Lower lobe of right lung (tissue), 2 donors: ENCODE results near the gene ZNF443. TPM values are rescaled to one million over a fixed set of nuclear protein-coding genes. Genes with fewer than 3 reads are reported as not detected.
"Not testable (repeated sequence)": the region's sequence is repeated elsewhere in the genome, so short reads cannot be mapped to it uniquely, and the experiment has no call there.

Experiments used
- ATAC-seq, 2 donors: fragments of 200-7000 bp; cut with Tn5 transposase; one replicate each; pipeline ENCODE4 v1.9.1; 2020 to 2022; ENCODE audit warnings: mild to moderate bottlenecking in 2 of 2, moderate library complexity in 2 of 2
- DNase-seq: peaks from one replicate; pipeline ENCODE4 v3.0.0-alpha.2; 2020
- H3K27ac ChIP-seq: fragments of 200-600 bp; one replicate; pipeline ENCODE4 v1.8.0; 2022
- H3K27me3 ChIP-seq: fragments of 200-600 bp; one replicate; pipeline ENCODE4 v1.8.0; 2022; ENCODE audit warnings: low read depth
- H3K36me3 ChIP-seq: fragments of 200-600 bp; one replicate; pipeline ENCODE4 v1.8.0; 2022; ENCODE audit warnings: mild to moderate bottlenecking
- H3K4me1 ChIP-seq: fragments of 200-600 bp; one replicate; pipeline ENCODE4 v1.8.0; 2022
- H3K4me3 ChIP-seq: fragments of 200-600 bp; one replicate; pipeline ENCODE4 v1.8.0; 2022; ENCODE audit warnings: mild to moderate bottlenecking
- H3K9me3 ChIP-seq: fragments of 200-600 bp; one replicate; pipeline ENCODE4 v1.8.0; 2022
- intact Hi-C: fragments of 100-400 bp; cut with DNase I; formaldehyde crosslinking; loops from one replicate; pipeline ENCODE4 v1.11.0; 2022
- long read RNA-seq: library from polyadenylated mRNA; unstranded; transcript quantifications from one replicate; pipeline ENCODE4 v2.0.0, GENCODE V29; 2021
- total RNA-seq: library from RNA; stranded (reverse); fragmentation: NEBNext Ultra II Directional; extraction: Animal tissue kit (Norgen Biotek cat#: 25700); gene quantifications from one replicate; pipeline ENCODE4 v1.2.1, GENCODE V29; 2021
- TF ChIP-seq, protein P1 (sequence below): fragments of 200-600 bp; IDR thresholded peaks from one replicate; pipeline ENCODE4 v1.8.0; 2022; ENCODE audit warnings: antibody characterized with exemption, mild to moderate bottlenecking
- donor health status: DM: no; HTN: yes; CAD: no; lungs with severe emphysema.

Gene ZNF443
- 3.3 TPM for total RNA-seq
- long read RNA-seq, partial matches to known transcripts: 0 of 3 reads
- long read RNA-seq, other reads (novel, unspliced or antisense): 1 of 3 reads

DNA sequence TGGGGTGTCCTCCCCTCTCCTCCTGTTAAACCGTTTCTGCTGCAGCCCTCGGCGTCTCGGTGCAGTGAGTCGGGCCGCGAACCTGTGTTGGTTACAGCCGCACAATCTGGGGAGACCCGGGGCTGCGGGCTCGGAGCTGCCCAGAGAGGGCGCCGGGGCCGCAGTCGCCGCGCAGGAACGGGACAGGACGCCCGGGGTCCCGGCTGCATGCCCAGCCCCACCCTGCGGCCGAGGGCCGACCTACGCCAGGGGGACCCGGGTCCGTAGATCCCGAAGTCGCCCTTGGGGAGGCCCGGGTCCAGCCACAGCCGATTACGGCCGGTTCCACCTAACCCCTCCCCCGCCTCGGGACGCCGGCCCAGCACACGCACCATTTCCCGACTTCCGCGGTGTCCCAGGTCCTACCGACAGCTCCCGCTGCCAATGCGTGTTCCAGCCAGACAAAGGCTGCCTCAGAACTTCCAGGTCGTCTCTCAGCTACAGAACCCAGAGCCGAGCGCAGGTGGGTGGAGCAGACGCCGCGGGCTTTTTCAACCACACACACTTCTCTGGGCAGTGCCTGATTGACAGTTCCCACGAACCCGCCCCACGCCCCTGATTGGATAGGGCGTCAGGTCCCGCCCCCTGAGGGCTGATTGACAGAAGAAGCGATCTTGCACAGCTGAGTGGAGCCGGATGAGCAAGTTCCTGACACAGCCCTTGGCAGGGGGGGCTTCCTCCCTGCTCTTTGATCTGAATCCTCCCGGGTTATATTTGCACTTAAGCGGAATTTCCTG is at the start of gene ZNF443:
Gene ZNF443, minus strand, starts transcription at position 481 of the 776 bp plus-strand sequence. Its CDS starts 107 bp downstream, at position 374.
- Histone ChIP-seq H3K4me3 (peak within 1 kb of the TSS; percentile 67), H3K27me3 (no peaks in the 10 kb centered on the region), H3K36me3 (no peaks in the 10 kb centered on the region), H3K9me3 (peaks cover 6% of the 10 kb centered on the region), H3K4me1 (peaks cover 4% of the 10 kb centered on the region), H3K27ac (peak within 1 kb of the TSS; percentile 75)
- intact Hi-C loops: no loop called here
- TF ChIP-seq, protein P1, sequence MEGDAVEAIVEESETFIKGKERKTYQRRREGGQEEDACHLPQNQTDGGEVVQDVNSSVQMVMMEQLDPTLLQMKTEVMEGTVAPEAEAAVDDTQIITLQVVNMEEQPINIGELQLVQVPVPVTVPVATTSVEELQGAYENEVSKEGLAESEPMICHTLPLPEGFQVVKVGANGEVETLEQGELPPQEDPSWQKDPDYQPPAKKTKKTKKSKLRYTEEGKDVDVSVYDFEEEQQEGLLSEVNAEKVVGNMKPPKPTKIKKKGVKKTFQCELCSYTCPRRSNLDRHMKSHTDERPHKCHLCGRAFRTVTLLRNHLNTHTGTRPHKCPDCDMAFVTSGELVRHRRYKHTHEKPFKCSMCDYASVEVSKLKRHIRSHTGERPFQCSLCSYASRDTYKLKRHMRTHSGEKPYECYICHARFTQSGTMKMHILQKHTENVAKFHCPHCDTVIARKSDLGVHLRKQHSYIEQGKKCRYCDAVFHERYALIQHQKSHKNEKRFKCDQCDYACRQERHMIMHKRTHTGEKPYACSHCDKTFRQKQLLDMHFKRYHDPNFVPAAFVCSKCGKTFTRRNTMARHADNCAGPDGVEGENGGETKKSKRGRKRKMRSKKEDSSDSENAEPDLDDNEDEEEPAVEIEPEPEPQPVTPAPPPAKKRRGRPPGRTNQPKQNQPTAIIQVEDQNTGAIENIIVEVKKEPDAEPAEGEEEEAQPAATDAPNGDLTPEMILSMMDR: no peak
- DNase-seq (peak; percentile 97), ATAC-seq (peak; percentile 100)

DNA sequence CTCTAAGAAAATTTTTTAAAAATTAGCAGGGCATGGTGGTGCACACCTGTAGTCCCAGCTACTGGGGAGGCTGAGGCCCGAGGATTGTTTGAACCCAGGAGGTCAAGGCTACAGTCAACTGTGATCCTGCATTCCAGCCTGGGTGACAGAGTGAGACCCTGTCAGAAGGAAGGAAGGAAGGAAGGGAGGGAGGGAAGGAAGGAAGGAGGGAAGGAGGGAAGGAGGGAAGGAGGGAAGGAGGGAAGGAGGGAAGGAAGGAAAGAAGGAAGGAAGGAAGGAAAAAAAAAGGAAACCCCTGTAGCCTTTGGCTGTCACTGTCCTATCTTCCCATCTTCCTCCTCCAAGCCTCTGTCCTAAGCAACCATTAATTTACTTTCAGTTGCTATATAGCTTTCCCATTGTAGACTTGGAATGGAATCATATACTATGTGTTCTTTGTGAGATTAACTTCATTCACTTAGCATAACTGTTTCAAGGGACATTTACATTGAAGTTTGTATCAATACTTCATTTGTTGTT is 45.5 kb upstream of the ZNF443 start:
- H3K4me3 ChIP-seq, H3K9me3 ChIP-seq, H3K27ac ChIP-seq, DNase-seq, H3K36me3 ChIP-seq, H3K27me3 ChIP-seq, ATAC-seq, intact Hi-C loops: not testable (repeated sequence)
- H3K4me1 ChIP-seq: peaks cover 19% of the 10 kb centered on the region

DNA sequence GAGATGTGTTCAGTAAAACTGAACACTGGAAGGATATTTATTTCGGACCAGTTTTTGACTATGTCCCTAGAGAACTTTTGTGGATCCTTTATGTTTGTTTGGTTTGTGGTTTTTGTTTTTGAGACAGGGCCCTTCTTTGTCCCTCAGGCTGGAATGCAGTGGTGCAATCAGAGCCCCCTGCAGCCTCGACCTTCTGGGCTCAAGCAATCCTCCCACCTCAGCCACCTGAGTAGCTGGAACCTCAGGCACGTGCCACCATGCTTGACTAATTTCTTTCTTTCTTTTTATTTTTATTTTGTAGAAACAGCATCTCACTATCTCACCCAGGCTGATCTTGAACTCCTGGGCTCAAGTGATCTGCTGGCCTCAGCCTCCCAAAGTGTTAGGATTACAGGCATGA is 44.8 kb upstream of the ZNF443 start:
- TF ChIP-seq, protein P1: no peak
- ATAC-seq: no peak
- peaks cover 19% of the 10 kb centered on the region for H3K4me1 ChIP-seq
- no peaks in the 10 kb centered on the region for H3K36me3 ChIP-seq
- H3K4me3 ChIP-seq: no peak overlapping the region
- no peak overlapping the region for H3K27ac ChIP-seq
- no peaks in the 10 kb centered on the region for H3K9me3 ChIP-seq
- no peak for DNase-seq
- intact Hi-C loops: no loop called here
- H3K27me3 ChIP-seq: no peaks in the 10 kb centered on the region

DNA sequence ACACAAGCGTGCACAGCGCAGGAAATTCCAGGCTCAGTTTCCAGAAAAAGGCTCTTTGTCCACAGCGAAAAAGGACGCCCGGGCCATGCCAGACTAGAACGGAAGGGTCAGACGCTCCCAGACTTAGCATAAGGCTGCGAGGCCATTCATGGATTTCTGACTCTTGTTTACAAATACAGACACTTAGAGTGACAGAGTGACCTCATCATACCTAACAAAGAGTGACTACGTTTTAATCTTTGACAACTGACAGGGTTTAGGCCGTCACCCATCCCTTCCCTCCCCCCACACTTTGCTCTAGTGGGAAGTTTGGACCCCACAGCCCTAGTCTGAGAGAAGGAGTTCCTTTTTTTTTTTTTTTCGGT is 44.2 kb upstream of the ZNF443 start:
- ATAC-seq (peak; percentile 53 to 55), DNase-seq (no peak)
- TF ChIP-seq, protein P1: no peak
- Histone ChIP-seq H3K9me3 (no peaks in the 10 kb centered on the region), H3K4me1 (peaks cover 19% of the 10 kb centered on the region), H3K27ac (peak overlapping the region; percentile 81), H3K27me3 (no peaks in the 10 kb centered on the region), H3K36me3 (no peaks in the 10 kb centered on the region), H3K4me3 (peak overlapping the region; percentile 99)
- intact Hi-C loops: no loop called here

DNA sequence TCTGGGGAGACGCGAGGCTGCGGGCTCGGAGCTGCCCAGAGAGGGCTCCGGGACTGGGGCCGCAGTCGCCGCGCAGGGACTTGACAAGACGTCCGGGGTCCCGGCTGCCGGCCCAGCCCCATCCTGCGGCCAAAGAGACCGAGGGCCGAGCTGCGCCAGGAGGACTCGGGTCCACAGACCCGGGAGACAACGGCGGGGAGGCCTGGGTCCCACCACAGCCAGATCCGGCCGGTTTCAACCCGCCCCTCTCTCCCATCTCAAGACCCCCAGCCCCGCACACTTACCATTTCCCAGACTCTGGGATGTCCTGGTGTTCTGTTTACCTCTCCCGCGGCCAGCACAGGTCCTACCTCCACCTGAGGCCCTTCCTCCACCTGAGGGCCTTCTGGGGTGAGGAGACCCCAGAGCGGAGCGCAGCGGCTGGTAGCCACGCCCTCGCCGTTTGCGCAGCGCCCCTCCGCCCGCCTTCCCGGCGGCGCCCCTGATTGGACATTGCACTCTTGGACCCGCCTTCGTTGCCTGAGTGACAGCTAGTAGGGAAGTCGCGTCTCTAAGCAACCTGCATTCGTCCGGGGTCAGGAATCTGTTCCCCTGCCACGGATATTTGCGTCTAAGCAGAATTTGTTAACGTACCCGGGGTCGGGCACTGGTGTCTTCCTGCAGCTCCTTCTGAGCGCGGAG is 43.7 kb upstream of the ZNF443 start, which contains the start of gene ZNF709:
Gene ZNF709, minus strand, starts transcription at position 446 of the 681 bp plus-strand sequence. Its CDS starts 159 bp downstream, at position 287.
- ATAC-seq (peak; percentile 99 to 100), DNase-seq (peak; percentile 88)
- Histone ChIP-seq H3K4me3 (peak within 1 kb of the TSS; percentile 99), H3K27me3 (no peaks in the 10 kb centered on the region), H3K36me3 (no peaks in the 10 kb centered on the region), H3K27ac (peak within 1 kb of the TSS; percentile 81), H3K9me3 (no peaks in the 10 kb centered on the region), H3K4me1 (peaks cover 19% of the 10 kb centered on the region)
- intact Hi-C loops: no loop called here
- TF ChIP-seq, protein P1: no peak
